Tracheal epithelial cell (primary cell): ENCODE results near the gene PIK3CD. TPM values are rescaled to one million over a fixed set of nuclear protein-coding genes. Genes with fewer than 3 reads are reported as not detected.

Experiments
- total RNA-seq: library from RNA; depleted of rRNA; stranded (reverse); fragments of >200 nt; gene quantifications from 2 replicates; pipeline ENCODE4 v1.2.1, GENCODE V29; 2014

The PIK3CD gene
- 7.9 and 17.1 TPM in 2 replicates for total RNA-seq

DNA sequence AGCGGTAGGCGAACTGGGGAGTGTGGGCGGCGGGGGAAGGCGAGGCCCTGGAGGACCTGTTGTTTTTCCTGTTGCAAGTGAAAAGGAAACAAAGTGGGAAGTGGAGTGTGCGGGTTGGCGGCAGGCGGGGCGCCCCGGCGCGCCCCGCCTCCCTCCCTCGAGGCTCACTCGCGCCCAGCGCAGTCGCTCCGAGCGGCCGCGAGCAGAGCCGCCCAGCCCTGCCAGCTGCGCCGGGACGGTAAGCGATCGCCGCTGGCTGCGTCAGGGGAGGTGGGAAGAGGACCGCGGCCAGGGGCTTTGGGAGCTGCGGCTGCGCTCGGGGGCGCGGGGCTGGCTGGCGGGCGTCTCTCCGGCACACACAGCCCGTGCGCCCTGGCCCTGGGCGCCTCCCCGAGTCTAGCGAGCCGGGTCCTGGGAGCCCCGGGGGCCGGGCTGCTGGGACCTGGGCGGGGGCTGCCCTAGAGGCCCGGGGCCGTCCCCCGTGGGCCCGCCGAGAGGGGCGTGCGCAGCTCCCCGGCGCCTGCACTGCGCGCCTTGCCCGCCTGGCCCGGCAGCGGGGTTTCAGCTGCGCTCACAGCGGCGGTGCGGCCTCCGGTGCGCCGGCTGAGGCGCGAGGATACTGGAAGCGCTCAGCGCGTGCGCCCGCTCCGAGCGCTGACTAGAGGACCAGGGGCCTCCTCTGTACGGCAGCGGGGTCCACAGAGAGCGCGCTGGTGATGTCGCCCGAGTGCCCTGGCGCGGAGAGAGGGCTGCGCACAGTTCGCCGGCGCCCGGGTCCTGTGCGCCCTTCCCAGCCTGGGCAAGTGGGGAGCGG lies at the start of gene PIK3CD:
PIK3CD (plus strand) TSS at position 167 of the 814 bp plus-strand sequence. CDS start 58,725 bp downstream, outside the sequence.

Other genes starting within 250 kb of the PIK3CD start
- gene SLC25A33, start 112.3 kb upstream of the PIK3CD start, total RNA-seq, result 6.0 and 6.2 TPM in 2 replicates
- 3.4 and 4.5 TPM in 2 replicates for gene TMEM201, start 62.8 kb upstream of the PIK3CD start, total RNA-seq
- 113 and 145 TPM in 2 replicates for gene CLSTN1, start 172.2 kb downstream of the PIK3CD start, total RNA-seq